ENCODE data around the gene ATG4B. TPM values are rescaled to one million over a fixed set of nuclear protein-coding genes. Genes with fewer than 3 reads are reported as not detected.
A peak's percentile ranks its signal among the peaks of the same experiment; 100 is the strongest.

ATG4B gene
- total RNA-seq, 2 donors from 2014 or later = 90.0 to 95.9 TPM

DNA sequence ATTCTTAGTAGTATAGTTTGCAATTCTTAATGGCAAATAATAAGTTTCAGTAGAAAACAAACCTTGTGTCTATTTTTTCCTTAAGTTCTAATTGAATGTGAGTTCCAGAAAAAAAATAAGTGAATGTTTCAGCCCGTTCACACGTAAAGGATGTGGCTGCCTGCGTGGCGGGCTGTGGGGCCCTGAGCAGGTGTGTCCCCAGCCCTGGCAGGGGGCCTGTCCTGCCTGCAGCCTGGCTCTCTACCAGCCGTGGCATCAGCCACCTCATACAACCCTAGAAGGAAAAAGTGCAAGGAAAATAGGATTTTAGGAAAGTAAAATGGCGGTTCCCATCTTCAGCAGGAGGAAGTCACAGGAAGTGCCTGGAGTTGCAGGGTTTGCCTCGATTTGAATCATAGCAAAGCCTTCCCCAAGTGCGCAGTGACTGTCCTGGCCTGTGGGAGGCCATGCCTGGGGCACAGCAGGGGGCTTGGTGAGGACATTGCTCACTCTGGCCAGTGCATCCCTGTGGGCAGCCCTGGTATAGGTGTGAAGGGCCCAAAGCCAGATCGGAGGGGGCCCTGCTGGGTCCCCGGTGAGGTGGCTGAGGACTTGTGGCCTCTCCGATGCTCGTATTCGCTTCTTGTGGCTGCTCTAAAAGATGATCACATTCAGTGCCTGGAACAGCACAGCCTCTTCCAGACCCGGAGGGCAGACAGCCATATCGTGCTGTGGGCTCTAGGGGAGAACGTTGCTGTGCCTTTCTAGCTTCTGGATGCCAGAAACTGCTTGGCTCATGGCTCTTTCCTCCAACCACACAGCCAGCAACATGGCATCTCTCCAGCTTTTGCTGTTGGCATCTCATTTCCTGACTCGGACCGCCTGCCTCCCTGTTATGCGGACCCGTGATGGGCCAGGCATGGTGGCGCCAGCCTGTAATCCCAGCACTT, 36.6 kb downstream of the ATG4B start:
- ATAC-seq (no peak), DNase-seq (no peak)
- intact Hi-C loops (cut with DNase I, micrococcal nuclease) = no loop called here

DNA sequence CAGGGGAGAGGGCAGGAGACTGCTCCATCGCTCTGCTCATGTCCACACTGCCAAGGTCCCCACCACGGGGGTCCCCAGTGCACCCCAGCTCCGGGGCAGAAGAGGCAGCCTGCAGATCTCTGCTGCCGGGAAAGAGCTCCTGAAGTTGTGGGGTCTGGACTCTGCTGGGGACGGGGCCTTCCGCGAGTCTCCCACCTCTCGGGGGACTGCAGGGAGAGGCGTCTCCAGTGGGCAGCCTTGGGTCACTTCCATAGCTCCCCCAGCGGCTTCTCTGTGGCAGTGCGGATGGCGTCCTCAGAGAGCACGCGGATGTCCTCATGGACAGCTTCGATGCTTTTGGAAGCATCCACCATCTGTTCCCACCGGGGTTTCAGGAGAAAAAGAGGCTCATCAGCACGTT, 38.4 kb downstream of the ATG4B start:
- no peak for DNase-seq
- no peak for ATAC-seq
- intact Hi-C loops (cut with DNase I, micrococcal nuclease) = no loop called here

DNA sequence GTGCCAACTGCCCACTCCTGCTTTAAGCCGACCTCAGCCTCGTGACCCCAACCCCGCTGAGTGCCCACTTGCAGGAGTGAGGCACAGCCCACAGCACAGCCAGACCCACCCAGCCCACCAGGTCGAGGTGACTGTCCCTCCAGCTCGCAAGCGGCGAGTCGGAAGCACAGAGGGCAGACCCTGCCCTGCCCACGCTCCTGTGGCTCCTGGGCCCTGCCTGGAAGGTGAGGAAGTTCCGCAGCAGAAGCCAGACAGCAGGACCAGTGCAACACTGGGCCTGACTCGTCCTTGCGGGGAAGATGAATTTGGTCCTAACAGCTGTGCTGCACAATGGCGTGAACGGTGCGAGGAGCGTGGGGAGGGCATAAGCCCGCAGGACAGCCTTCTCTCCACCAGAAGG, 39.2 kb downstream of the ATG4B start:
- ATAC-seq (peak; percentile 4), DNase-seq (no peak)
- intact Hi-C loops (cut with DNase I, micrococcal nuclease) = no loop called here

DNA sequence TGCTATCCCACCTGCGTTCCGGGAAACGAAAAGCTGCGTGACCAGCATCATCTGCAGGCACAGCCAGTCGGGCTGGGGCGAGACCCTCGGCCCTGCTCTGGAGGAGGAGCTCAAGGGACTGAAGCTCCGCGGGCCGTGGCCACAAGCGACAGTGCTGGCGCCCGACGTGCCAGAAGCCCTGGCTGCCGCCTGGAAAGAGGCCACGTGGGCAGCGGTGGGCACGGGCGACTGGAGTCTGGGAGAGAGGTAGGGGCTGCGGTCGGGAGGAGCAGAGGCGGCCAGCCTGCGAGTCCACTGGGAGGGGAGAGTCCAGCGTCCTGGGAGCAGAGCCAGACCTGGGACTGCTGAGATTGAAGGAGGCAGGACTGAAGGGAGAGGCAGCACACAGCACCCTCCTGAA, 39.9 kb downstream of the ATG4B start:
- ATAC-seq (no peak), DNase-seq (no peak)
- intact Hi-C loops (cut with DNase I, micrococcal nuclease) = no loop called here

DNA sequence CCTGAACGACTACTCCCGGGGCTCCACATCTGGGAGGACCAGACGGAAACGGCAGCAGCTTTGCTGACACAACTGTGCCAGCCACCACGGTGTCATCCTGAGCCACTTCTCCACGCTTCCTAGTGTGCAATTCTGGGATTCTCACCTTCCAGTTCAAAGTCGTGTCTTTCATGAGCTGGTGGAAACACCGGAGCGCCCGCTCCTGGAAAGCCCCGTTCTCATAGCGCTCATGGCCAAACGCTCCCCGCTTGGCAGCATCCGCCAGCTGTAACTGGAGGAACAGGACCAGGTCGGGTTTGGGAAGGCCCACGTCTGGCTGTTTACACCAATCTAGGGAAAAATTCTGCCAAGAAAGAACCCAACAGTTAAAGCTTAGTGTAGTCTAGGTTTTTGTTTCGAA, 40.8 kb downstream of the ATG4B start:
- DNase-seq (no peak), ATAC-seq (no peak)
- intact Hi-C loops (cut with DNase I, micrococcal nuclease) = no loop called here

DNA sequence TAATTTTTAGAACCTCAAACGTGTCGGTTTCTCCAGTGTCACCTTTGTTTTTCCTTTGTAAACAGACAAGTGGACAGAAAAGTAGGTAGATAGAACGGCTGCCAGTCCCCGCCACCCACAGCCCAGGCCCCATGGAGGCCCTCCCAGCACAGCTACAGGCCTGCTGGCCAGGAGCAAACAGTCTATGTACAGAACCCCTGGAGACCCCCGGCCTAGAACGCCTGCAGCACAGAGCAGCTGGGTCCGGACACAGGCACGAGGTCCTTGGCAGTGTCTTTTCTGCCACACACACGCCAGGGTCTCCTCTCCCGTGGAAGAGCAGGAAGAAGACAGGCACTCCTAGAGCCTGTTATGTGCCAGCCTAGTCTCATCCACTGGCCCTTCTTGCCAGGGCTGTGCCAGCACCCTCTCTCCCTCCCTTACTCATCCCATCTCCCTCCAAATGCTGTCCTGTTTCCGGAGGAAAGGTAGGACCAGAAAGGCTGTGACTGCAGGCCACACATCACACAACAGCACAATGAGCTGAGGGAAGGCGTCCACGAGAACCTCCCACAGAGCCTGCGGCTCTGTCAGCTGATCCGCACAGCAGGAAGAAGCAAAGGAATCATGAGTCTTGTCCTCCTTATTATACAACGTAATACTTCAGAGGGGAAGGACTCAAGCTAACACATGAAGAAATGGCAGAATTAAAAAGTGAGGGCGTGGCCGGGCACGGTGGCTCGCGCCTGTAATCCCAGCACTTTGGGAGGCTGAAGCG, 41.5 kb downstream of the ATG4B start:
- no peak for DNase-seq
- ATAC-seq = no peak
- intact Hi-C loops (cut with DNase I, micrococcal nuclease) = no loop called here

DNA sequence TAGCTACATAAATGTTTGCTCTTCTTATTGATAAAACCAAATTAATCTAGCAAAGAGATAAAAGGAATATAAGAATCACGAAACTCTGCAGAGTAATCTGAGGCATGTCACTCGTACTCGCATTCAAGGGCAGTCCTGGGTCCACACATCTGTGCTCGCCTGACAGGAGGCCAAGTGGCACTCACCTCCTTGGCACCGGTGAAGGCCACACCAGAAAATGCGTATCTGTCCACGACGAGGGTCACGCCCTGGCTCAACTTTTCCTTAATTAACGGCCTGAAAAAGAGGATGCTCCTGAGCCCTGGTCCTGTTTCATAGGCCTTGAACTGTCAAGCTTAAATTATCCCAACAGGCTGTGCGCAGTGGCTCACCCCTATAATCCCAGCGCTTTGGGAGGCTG, 42.6 kb downstream of the ATG4B start:
- DNase-seq = no peak
- no peak for ATAC-seq
- intact Hi-C loops (cut with DNase I, micrococcal nuclease) = no loop called here

DNA sequence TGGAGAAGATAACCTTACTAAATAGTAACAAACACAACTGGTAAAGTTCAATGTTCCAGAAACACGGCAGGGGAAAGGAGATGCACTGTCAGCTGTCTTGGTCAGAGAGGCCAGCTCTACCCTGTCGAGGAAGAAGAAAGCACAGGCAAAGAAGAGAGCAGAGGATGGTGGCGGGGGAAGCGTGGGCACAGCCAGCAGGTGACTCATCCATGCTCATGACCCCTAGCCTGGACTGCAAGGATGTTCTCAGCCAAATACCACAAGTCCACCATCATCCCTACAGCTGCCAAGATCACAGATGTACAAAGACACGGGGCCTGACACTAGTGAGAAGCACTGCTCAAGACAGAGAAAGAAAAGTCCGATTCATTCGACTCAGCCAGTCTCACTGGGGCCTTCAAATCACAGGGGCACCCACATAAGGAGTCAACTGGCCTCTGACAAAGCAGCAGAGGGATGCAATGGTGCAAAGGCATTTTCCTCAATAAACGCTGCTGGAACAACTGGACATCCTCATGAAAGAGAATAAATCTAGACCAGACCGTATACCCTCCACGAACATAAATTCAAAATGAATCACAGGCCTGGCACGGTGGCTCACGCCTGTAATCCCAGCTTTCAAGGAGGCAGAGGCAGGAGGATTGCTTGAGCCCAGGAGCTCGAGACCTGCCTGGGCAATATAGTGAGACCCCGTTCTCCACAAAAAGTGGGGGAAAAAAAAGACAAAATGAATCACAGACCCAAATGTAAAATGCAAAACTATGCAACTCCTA, 43.5 kb downstream of the ATG4B start:
- intact Hi-C loops (cut with DNase I, micrococcal nuclease) = no loop called here
- DNase-seq (no peak), ATAC-seq (no peak)

DNA sequence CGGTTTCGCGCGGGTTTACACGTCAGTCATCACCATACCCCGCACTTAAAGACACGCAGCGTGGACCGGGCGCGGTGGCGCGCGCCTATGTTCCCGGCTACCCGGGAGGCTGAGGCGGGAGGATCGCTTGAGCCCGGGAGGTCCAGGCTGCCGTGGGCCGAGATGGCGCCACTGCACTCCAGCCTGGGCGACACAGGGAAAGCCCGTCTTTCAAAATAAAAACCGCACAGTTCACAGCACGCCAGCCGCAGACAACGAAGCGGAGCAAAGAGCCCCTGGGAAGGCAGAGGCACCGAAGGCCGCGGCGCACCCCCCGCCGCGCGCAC, 48.8 kb downstream of the ATG4B start:
- DNase-seq (no peak), ATAC-seq (peak; percentile 13)
- intact Hi-C loops (cut with DNase I, micrococcal nuclease) = no loop called here

DNA sequence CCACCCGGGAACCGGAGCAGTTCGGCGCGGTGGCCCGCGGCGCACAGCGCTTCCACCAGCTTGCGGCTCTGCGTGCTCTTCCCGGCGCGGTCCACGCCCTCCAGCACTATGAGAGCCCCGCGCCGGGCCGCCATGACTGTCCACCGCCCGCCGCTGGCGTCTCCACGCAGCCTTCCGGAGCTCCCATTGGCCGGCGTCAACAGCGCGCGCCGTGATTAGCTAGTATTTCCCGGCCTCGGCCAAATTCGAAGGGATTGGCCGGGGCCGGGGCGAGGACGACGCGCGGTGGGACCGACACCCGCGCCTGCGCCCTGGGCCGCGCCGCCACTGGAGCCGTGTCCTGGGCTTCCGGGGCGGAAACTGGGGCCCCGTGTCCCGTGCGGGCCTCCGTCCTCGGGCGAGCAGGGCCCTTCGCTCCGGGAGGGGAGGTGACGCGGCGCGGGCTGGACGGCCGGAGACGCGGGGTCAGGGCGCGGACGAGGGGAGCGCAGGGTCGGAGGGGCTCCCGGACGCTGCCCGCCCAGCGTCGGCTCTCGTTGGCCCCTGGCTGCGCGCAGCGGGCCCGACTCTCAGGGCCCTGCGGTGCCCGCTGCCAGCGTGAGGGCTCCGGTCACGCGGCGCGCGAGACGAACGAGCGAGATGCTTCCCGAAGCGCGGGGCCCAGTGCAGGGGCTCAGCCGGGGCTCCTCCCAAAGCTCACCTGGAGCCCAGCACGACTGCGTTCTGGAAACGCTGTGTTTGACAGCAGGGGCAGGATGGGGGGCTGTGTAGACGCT, 49.3 kb downstream of the ATG4B start, which contains the start of gene DTYMK:
Gene DTYMK, minus strand, starts transcription at position 166 of the 776 bp plus-strand sequence. Its CDS starts 32 bp downstream, at position 134.
- DNase-seq (peak; percentile 95), ATAC-seq (peak; percentile 93)
- intact Hi-C loops (cut with DNase I, micrococcal nuclease) = no loop called here

DNA sequence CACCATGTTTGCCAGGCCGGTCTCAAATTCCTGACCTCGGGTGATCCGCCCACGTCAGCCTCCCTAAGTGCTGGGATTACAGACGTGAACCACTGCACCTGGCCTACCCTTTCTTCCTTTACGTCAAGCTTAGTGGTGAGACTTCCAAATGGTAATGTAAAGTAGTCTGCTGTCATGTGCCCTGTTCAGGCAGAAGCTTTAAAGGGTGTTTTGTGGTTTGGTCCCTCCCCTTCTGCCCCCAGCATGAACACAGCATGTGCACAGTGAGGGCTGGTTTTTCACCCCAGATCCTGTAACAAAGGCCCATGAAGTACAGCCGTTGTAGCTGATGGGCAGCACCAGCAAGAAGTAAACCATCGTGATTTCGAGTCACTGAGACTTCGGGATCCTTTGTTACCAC, 51.8 kb downstream of the ATG4B start:
- intact Hi-C loops (cut with DNase I, micrococcal nuclease) = no loop called here
- ATAC-seq (no peak), DNase-seq (no peak)

DNA sequence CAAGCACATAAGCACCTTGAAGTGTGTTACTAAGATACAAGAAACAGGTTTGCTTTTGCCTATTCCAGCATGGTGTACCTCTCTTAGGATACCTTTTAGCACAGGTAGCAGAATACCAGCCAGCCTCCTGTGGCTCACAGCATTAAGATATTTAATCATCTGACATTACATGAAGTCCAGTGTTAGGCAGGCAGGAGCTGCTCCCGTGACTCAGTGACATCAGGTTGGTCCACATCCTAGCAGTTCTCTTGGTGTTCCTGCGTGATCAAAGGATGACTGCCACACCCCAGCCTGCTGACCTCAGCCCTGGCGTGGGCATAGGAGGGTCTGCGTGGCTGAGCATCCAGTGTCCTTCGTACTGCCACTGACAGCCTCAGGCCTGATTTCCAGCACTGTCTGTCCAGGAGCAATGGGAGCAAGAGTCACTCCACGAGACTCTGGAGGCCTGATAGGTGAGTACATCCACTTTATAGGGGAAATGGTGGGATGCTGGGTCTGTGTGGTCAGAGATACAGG, 52.8 kb downstream of the ATG4B start:
- DNase-seq (no peak), ATAC-seq (no peak)
- intact Hi-C loops (cut with DNase I, micrococcal nuclease) = no loop called here

DNA sequence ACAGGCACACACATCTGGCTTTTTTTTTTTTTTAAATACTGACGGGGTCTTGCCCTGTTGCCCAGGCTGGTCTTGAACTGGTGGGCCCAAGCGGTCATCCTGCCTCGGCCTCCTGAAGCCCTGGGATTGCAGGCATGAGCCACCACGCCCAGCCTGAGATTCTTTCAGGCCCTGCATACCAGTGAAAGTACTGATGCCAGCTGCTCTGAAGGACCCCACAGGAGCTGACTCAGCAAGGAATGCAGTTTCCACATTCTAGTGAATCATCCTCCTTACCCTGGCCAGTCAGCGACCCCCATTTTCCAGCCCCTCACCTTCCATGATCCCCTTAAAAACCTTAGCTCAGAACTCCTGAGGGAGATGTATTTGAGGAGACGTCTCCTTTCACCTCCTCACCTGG, 55.0 kb downstream of the ATG4B start:
- intact Hi-C loops (cut with DNase I, micrococcal nuclease) = no loop called here
- DNase-seq (no peak), ATAC-seq (no peak)

DNA sequence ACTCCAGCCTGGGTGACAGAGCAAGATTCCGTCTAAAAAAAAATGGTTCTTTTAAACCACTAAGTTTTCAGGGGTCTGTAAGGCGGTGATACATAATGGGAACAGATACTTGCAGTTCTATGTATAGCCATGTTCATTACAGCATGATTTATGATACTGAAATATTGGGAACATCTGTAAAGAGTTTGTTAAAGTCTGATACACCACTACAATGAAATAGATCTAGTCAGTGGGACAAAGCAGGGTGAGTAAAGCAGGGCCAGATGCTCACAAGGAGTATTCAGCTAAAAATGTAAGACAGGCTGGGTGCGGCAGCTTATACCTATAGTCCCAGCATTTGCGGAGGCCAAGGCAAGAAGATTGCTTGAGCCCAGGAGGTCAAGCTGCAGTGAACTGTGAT, 58.2 kb downstream of the ATG4B start:
- ATAC-seq (no peak), DNase-seq (no peak)
- intact Hi-C loops (cut with DNase I, micrococcal nuclease) = no loop called here

DNA sequence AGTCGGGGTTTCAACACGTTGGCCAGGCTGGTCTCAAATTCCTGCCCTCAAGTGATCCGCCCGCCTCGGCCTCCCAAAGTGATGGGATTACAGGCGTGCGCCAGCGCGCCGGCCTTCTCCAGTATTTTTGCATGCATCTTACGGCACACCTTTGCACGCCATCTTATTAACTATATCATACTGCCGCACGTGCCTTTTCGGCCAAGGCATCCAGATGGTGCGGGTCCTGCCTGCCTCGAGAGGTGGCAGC, 63.6 kb downstream of the ATG4B start:
- intact Hi-C loops (cut with DNase I, micrococcal nuclease) = no loop called here
- ATAC-seq = no peak
- no peak for DNase-seq

DNA sequence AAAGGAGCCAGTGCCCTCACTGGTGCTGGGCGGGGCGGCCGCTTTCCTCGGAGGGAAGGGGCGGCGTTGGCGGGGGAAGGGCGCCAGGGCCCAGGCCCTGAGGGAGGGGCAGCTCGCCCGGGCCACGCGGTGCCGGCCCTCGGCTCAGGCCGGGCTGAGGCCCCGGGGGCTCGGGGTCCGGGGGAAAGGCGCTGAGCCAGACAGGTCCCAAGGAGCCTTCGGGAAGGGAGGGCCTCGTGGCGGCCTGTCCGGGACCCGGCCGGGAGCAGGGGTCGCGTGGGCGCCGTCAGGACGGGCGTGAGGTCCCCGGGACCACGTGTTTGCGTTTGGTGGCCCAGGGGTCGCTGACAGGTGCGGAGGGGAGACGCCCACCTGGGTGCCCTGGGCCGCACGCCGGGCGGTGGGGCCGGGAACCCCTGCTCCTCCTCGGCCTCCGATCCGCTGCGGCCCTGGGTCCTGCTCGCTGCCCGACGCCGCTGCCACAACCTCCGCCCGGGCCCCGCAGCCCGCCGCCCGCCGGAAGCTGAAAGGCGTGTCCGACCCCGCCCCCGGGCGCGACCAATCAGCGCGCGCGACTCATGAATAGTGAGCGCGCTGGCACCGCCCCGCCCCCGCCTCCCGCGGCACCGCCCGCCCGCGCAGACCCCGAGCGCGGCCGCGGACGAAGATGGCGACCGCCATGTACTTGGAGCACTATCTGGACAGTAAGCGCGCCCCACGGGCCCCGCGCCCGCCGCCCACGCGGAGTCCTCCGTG, 64.1 kb downstream of the ATG4B start, which contains the start of gene ING5:
Gene ING5, plus strand, starts transcription at position 641 of the 756 bp plus-strand sequence. Its CDS starts 27 bp downstream, at position 668.
- ATAC-seq (peak; percentile 82), DNase-seq (peak; percentile 94 to 99)
- intact Hi-C loops (cut with DNase I, micrococcal nuclease) = no loop called here

DNA sequence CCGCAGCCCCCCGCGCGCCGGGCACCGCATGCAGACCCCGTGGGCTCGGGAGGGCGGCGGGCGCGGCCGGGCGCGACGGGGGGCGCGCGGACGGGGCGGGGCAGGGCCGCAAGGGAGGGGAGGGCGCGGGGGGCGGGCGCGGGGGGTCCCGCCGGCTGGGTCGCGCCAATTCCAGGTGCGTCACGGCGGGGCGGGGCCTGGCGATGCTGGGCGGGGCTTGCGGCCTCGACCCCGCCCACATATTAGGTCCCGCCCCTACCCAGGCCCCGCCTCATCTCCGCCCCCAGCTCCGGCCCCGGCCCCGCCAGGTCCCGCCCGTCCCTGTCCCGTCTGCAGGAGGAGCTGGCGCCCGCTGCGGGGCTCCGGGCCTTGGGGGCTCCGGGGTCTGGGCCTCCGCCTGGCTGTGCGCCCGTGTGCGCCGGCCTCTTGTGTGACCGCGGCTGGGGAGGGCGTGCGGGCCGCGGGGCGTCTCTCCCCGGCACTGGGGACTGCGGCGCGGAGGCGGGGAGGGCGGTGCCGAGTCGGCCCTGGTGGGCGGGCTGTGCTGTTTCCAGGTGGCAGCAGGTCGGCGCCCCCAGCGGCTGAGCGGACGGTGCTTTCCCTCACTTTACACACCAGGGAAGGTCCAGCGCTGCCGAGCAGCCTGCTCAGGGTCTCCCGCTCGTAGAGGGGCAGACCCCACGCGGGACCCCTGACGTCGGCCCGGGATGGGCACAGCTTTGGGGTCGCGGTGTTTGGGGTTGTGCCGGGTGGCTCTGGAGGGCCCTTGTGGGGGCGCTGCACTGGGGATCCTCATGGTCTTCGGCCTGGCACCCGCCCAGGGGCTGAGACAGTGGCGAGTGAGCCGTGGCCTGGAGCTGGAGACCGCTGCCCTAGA, 64.9 kb downstream of the ATG4B start:
- intact Hi-C loops (cut with DNase I, micrococcal nuclease) = no loop called here
- ATAC-seq (peak; percentile 82), DNase-seq (peak; percentile 87 to 89)

Data from left colon (tissue), 2 donors.